GM23338 (cell line): ENCODE measurements around the gene PARVB. TPM values are rescaled to one million over a fixed set of nuclear protein-coding genes. Genes with fewer than 3 reads are reported as not detected.

Experiments
- ATAC-seq: fragments of 200-7000 bp; cut with Tn5 transposase; 3 replicates; pipeline ENCODE4 v1.9.1; 2020
- DNase-seq: peaks from one replicate; pipeline ENCODE4 v3.0.0-alpha.2; 2015; ENCODE audit warnings: low spot score
- H2AFZ ChIP-seq: fragments of 200-600 bp; sonication (generic); 2 replicates; pipeline ENCODE4 v1.8.0; 2016; ENCODE audit warnings: antibody characterized with exemption, mild to moderate bottlenecking, moderate library complexity
- H3F3A ChIP-seq: fragments of 200-600 bp; sonication (generic); replicated peaks from 2 replicates; pipeline ENCODE4 v1.8.0; 2017; ENCODE audit warnings: antibody characterized with exemption, mixed run types, low read depth
- H3K27ac ChIP-seq: fragments of 200-600 bp; sonication (generic); 2 replicates; pipeline ENCODE4 v1.6.1; 2016; ENCODE audit warnings: low read depth
- H3K27me3 ChIP-seq: fragments of 200-600 bp; sonication (generic); 2 replicates; pipeline ENCODE4 v1.8.0; 2016; ENCODE audit warnings: mild to moderate bottlenecking, mixed run types, moderate library complexity; ENCODE audit not compliant: insufficient read depth
- H3K36me3 ChIP-seq: fragments of 200-600 bp; sonication (generic); 2 replicates; pipeline ENCODE4 v1.8.0; 2016; ENCODE audit warnings: mild to moderate bottlenecking; ENCODE audit not compliant: insufficient read depth
- H3K4me1 ChIP-seq: fragments of 200-600 bp; sonication (generic); 2 replicates; pipeline ENCODE4 v1.8.0; 2016; ENCODE audit warnings: mild to moderate bottlenecking, moderate library complexity; ENCODE audit not compliant: insufficient read depth
- H3K4me2 ChIP-seq: fragments of 200-600 bp; sonication (generic); 2 replicates; pipeline ENCODE4 v1.7.1; 2017; ENCODE audit warnings: mixed run types
- H3K4me3 ChIP-seq: fragments of 200-600 bp; sonication (generic); 2 replicates; pipeline ENCODE4 v1.6.1; 2016; ENCODE audit warnings: mixed run types
- H3K79me2 ChIP-seq: fragments of 200-600 bp; sonication (generic); replicated peaks from 2 replicates; pipeline ENCODE4 v1.8.0; 2017; ENCODE audit warnings: mild to moderate bottlenecking; ENCODE audit not compliant: insufficient read depth
- H3K9me2 ChIP-seq: fragments of 200-600 bp; sonication (generic); 2 replicates; pipeline ENCODE4 v1.8.0; 2017; ENCODE audit not compliant: insufficient read depth
- H4K20me1 ChIP-seq: fragments of 200-600 bp; sonication (generic); replicated peaks from 2 replicates; pipeline ENCODE4 v1.8.0; 2017; ENCODE audit warnings: mild to moderate bottlenecking; ENCODE audit not compliant: insufficient read depth
- H3K27ac Mint-ChIP-seq: 2 replicates; pipeline ENCODE4 v1.8.0; 2020; ENCODE audit warnings: inconsistent platforms, mild to moderate bottlenecking, moderate library complexity, mixed read lengths
- H3K27me3 Mint-ChIP-seq: 3 replicates; pipeline ENCODE4 v1.8.0; 2022; ENCODE audit warnings: low read depth, mild to moderate bottlenecking, moderate library complexity, mixed read lengths, inconsistent platforms; ENCODE audit not compliant: insufficient read depth, poor library complexity
- H3K36me3 Mint-ChIP-seq: 3 replicates; pipeline ENCODE4 v1.8.0; 2021; ENCODE audit warnings: low read depth, mild to moderate bottlenecking, inconsistent platforms, moderate library complexity, mixed read lengths
- H3K4me1 Mint-ChIP-seq: 3 replicates; pipeline ENCODE4 v1.8.0; 2020; ENCODE audit warnings: mild to moderate bottlenecking, inconsistent platforms, mixed read lengths
- H3K4me3 Mint-ChIP-seq: 3 replicates; pipeline ENCODE4 v1.8.0; 2021; ENCODE audit warnings: moderate library complexity, mild to moderate bottlenecking, inconsistent platforms, mixed read lengths
- H3K9me3 Mint-ChIP-seq: 3 replicates; pipeline ENCODE4 v1.8.0; 2020; ENCODE audit warnings: moderate library complexity, mild to moderate bottlenecking, inconsistent platforms, mixed read lengths
- CREB1 ChIP-seq: fragments of 250-450 bp; sonication (Bioruptor Pico); IDR thresholded peaks from 2 replicates; pipeline ENCODE4 v1.5.0; 2020; ENCODE audit warnings: low read depth, mild to moderate bottlenecking, moderate library complexity
- CTCF ChIP-seq, 2 experiments: fragments of 200-600 bp in 1 of 2; sonication (generic) in 1 of 2; conservative IDR thresholded peaks; 2 replicates each; pipeline versions ENCODE4 v1.5.1 to v1.6.1; 2016 to 2017; ENCODE audit warnings: antibody characterized with exemption in 2 of 2, low read depth in 2 of 2, mild to moderate bottlenecking in 2 of 2, moderate library complexity in 1 of 2
- ETS1 ChIP-seq: IDR thresholded peaks from 2 replicates; pipeline ENCODE4 v1.6.1; 2016; ENCODE audit warnings: antibody characterized with exemption
- JUNB ChIP-seq: IDR thresholded peaks from one replicate; pipeline ENCODE4 v1.6.1; 2016; ENCODE audit warnings: antibody characterized with exemption; ENCODE audit not compliant: unreplicated experiment
- NANOG ChIP-seq: IDR thresholded peaks from 2 replicates; pipeline ENCODE4 v1.6.1; 2016; ENCODE audit warnings: antibody characterized with exemption, borderline replicate concordance
- POLR2AphosphoS5 ChIP-seq: IDR thresholded peaks from 2 replicates; pipeline ENCODE4 v1.6.1; 2016; ENCODE audit warnings: antibody characterized with exemption, low read depth
- REST ChIP-seq: IDR thresholded peaks from one replicate; pipeline ENCODE4 v1.6.1; 2018; ENCODE audit warnings: antibody characterized with exemption; ENCODE audit not compliant: unreplicated experiment
- STAT1 ChIP-seq: IDR thresholded peaks from one replicate; pipeline ENCODE4 v1.6.1; 2016; ENCODE audit warnings: antibody characterized with exemption; ENCODE audit not compliant: unreplicated experiment
- ZNF114 ChIP-seq: fragments of 250-450 bp; sonication (Bioruptor Pico); IDR thresholded peaks from 2 replicates; pipeline ENCODE4 v1.5.0; 2020; ENCODE audit warnings: mild to moderate bottlenecking, moderate library complexity
- polyA plus RNA-seq: library from polyadenylated mRNA; unstranded; fragments of >200 nt; fragmentation: Nextera tagmentation; extraction: Ambion mirVana; gene quantifications from 2 replicates; pipeline ENCODE4 v1.2.1, GENCODE V29; 2016
- total RNA-seq: library from RNA; depleted of rRNA; stranded (reverse); fragments of >200 nt; shearing (Covaris generic); gene quantifications from 2 replicates; pipeline ENCODE4 v1.2.3, GENCODE V29; 2014

Gene PARVB
- total and polyA plus RNA-seq, 2 experiments from 2014 or later = 4.3 to 7.7 TPM

- H3K4me1 Mint-ChIP-seq = peaks cover 22% of the 10 kb centered on the region
Observed at GRCh38 chr22:44050766-44051355, 26.8 kb downstream of the PARVB start.

GRCh38 chr22:44051358-44051757 is 27.3 kb downstream of the PARVB start:
- H3K9me2 ChIP-seq = no peaks in the 10 kb centered on the region
- peaks cover 23% of the 10 kb centered on the region for H3K4me1 Mint-ChIP-seq
- no peaks in the 10 kb centered on the region for H3K27me3 ChIP-seq
- no peaks in the 10 kb centered on the region for H3K36me3 Mint-ChIP-seq
- H3K36me3 ChIP-seq = no peaks in the 10 kb centered on the region
- no peak overlapping the region; the same call in 2 of the 3 replicates for H3K4me3 Mint-ChIP-seq
- no peaks in the 10 kb centered on the region for H3K79me2 ChIP-seq
- no peak overlapping the region for H3K27ac Mint-ChIP-seq
- H3K4me2 ChIP-seq = no peak overlapping the region
- no peaks in the 10 kb centered on the region for H3F3A ChIP-seq
- H3K9me3 Mint-ChIP-seq = no peaks in the 10 kb centered on the region
- no peak for ATAC-seq
- no peak for DNase-seq
- no peaks in the 10 kb centered on the region for H4K20me1 ChIP-seq
- H3K27ac ChIP-seq = no peak overlapping the region
- H2AFZ ChIP-seq = no peak overlapping the region
- H3K4me1 ChIP-seq = peaks cover 6% of the 10 kb centered on the region
- H3K4me3 ChIP-seq = no peak overlapping the region
- H3K27me3 Mint-ChIP-seq = peaks cover 11% of the 10 kb centered on the region
- TF ChIP-seq CTCF (conservative IDR thresholded peaks at IDR 0.05; ENCODE audit: low read depth in 2 of 2) = no peak
- TF ChIP-seq STAT1 = no peak
- no peak for TF ChIP-seq ETS1
- TF ChIP-seq ZNF114 = no peak
- no peak for TF ChIP-seq CREB1
- TF ChIP-seq NANOG = no peak
- TF ChIP-seq POLR2AphosphoS5 = no peak
- no peak for TF ChIP-seq REST

More at GRCh38 chr22:44050766-44051355, 26.8 kb downstream of the PARVB start:
- Mint-ChIP-seq H3K27ac (no peak overlapping the region), H3K4me3 (no peak overlapping the region), H3K36me3 (no peaks in the 10 kb centered on the region), H3K27me3 (peaks cover 11% of the 10 kb centered on the region), H3K9me3 (no peaks in the 10 kb centered on the region)
- Histone ChIP-seq H3K9me2 (no peaks in the 10 kb centered on the region), H3K79me2 (no peaks in the 10 kb centered on the region), H2AFZ (no peak overlapping the region), H3K27me3 (no peaks in the 10 kb centered on the region), H3K4me2 (no peak overlapping the region), H4K20me1 (no peaks in the 10 kb centered on the region), H3K27ac (no peak overlapping the region), H3K36me3 (no peaks in the 10 kb centered on the region), H3F3A (no peaks in the 10 kb centered on the region), H3K4me3 (no peak overlapping the region), H3K4me1 (peaks cover 6% of the 10 kb centered on the region)
- TF ChIP-seq CREB1 (no peak), NANOG (no peak), ETS1 (no peak), CTCF (conservative IDR thresholded peaks at IDR 0.05; ENCODE audit: low read depth in 2 of 2) (no peak), JUNB (no peak), ZNF114 (no peak)
- DNase-seq (no peak), ATAC-seq (no peak)
